Motor neuron (in vitro differentiated cells): ENCODE measurements around the gene GALNT1. TPM values are rescaled to one million over a fixed set of nuclear protein-coding genes. Genes with fewer than 3 reads are reported as not detected.
A peak's percentile ranks its signal among the peaks of the same experiment; 100 is the strongest.

Source experiments
- ATAC-seq, 8 experiments: fragments of 200-7000 bp; cut with Tn5 transposase; replicated peaks in 6 of 8; 2 replicates each; pipeline ENCODE4 v1.8.0; 2021; ENCODE audit warnings: mild to moderate bottlenecking in 8 of 8, moderate library complexity in 8 of 8
- H3K27ac ChIP-seq, 2 donors: fragments of 250-450 bp; sonication (Bioruptor Pico); 2 replicates each; pipeline ENCODE4 v1.9.0; 2021; ENCODE audit warnings: antibody characterized with exemption in 2 of 2, mild to moderate bottlenecking in 2 of 2, moderate library complexity in 1 of 2
- H3K4me1 ChIP-seq, 2 donors: fragments of 250-450 bp; sonication (Bioruptor Pico); replicated peaks in 1 of 2; 2 replicates each; pipeline ENCODE4 v1.6.1; 2021; ENCODE audit warnings: antibody characterized with exemption in 2 of 2, mild to moderate bottlenecking in 2 of 2, moderate library complexity in 1 of 2
- H3K4me3 ChIP-seq, 5 donors: fragments of 250-450 bp; sonication (Bioruptor Pico); 2 replicates each; pipeline ENCODE4 v1.9.0; 2021; ENCODE audit warnings: antibody characterized with exemption in 5 of 5, mild to moderate bottlenecking in 5 of 5, moderate library complexity in 4 of 5
- WGBS, 10 experiments: fragments of 450-650 bp; shearing (Covaris generic); methylation state at CpG; one replicate each; pipeline ENCODE4 v1.0.0; 2022; 5-methylcytosine and 5-hydroxymethylcytosine counted together
- in situ Hi-C, 9 experiments: fragments of 400-800 bp; cut with MboI; loops; one replicate each; pipeline ENCODE4 v1.15.0; 2021; ENCODE audit warnings: low sequenced_read_pairs in 9 of 9, low pct_unique_long_range_greater_than_20kb in 2 of 9; ENCODE audit not compliant: unreplicated experiment in 9 of 9
- total RNA-seq, 8 experiments: library from RNA; unstranded; fragments of 300-600 nt; gene quantifications; 2 replicates each; pipeline versions ENCODE4 v1.2.3 to v1.2.4, GENCODE V29; 2022

The GALNT1 gene
- total RNA-seq, 8 experiments from 2014 or later = 29.8 to 164 (median 44.1) TPM

- no peak overlapping the region for H3K27ac ChIP-seq
- no peak for ATAC-seq
- no peaks in the 10 kb centered on the region for H3K4me1 ChIP-seq
- in situ Hi-C loops = no loop called here
- H3K4me3 ChIP-seq = no peak overlapping the region
- WGBS, 10 experiments = 33 to 71% (median 53%) methylated on average over 1 to 3 of the region's 7 CpGs; no CpG with 5 or more reads in 7 of the 10 experiments
Measured at GRCh38 chr18:35747894-35748472, 166.4 kb downstream of the GALNT1 start.

- Histone ChIP-seq H3K4me3 (no peak overlapping the region), H3K4me1 (no peaks in the 10 kb centered on the region), H3K27ac (no peak overlapping the region)
- in situ Hi-C loops = loop anchor here in 7 of 9 experiments (10.0 to 25.0 kb wide), 3 partner anchors 205 to 538 kb away; partner anchors contain the start of genes RMP24 (in 4 of the 7) and FHOD3 (in 2 of the 7)
- 60 to 100% (median 90%) methylated on average over 1 to 5 of the region's 5 CpGs; no CpG with 5 or more reads in 1 of the 10 experiments for WGBS, 10 experiments
- no peak for ATAC-seq
Measured at GRCh38 chr18:35749701-35750100, 168.2 kb downstream of the GALNT1 start.

GRCh38 chr18:35750929-35751328, 169.4 kb downstream of the GALNT1 start:
- in situ Hi-C loops = loop anchor here in 7 of 9 experiments (10.0 to 25.0 kb wide), 3 partner anchors 204 to 536 kb away; partner anchors contain the start of genes RMP24 (in 4 of the 7) and FHOD3 (in 2 of the 7)
- WGBS, 10 experiments = 0 to 58% (median 24%) methylated on average over 1 to 2 of the region's 2 CpGs; no CpG with 5 or more reads in 4 of the 10 experiments
- H3K4me3 ChIP-seq = no peak overlapping the region

GRCh38 chr18:35753306-35753910, 171.9 kb downstream of the GALNT1 start:
- no peak overlapping the region for H3K4me3 ChIP-seq
- no peak for ATAC-seq
- no peak overlapping the region for H3K27ac ChIP-seq
- no peaks in the 10 kb centered on the region for H3K4me1 ChIP-seq
- in situ Hi-C loops = loop anchor here in 7 of 9 experiments (10.0 to 25.0 kb wide), 3 partner anchors 201 to 534 kb away; partner anchors contain the start of genes RMP24 (in 4 of the 7) and FHOD3 (in 2 of the 7)
- 25 to 100% (median 87%) methylated on average over 1 to 4 of the region's 5 CpGs; no CpG with 5 or more reads in 2 of the 10 experiments for WGBS, 10 experiments

More at GRCh38 chr18:35750929-35751328, 169.4 kb downstream of the GALNT1 start:
- no peaks in the 10 kb centered on the region for H3K4me1 ChIP-seq
- no peak for ATAC-seq
- H3K27ac ChIP-seq = no peak overlapping the region

- H3K4me3 ChIP-seq = no peak overlapping the region
- 17 to 50% (median 40%) methylated on average over 1 of the region's 4 CpGs; no CpG with 5 or more reads in 5 of the 10 experiments for WGBS, 10 experiments
- in situ Hi-C loops = loop anchor here in 7 of 9 experiments (10.0 to 25.0 kb wide), 3 partner anchors 200 to 533 kb away; partner anchors contain the start of genes RMP24 (in 4 of the 7) and FHOD3 (in 2 of the 7)
- no peak for ATAC-seq
- H3K4me1 ChIP-seq = no peaks in the 10 kb centered on the region
- no peak overlapping the region for H3K27ac ChIP-seq
Measured at GRCh38 chr18:35754464-35754863, 172.9 kb downstream of the GALNT1 start.

- Histone ChIP-seq H3K27ac (no peak overlapping the region), H3K4me1 (no peaks in the 10 kb centered on the region), H3K4me3 (no peak overlapping the region)
- in situ Hi-C loops = loop anchor here in 7 of 9 experiments (10.0 to 25.0 kb wide), 3 partner anchors 199 to 532 kb away; partner anchors contain the start of genes RMP24 (in 4 of the 7) and FHOD3 (in 2 of the 7)
- ATAC-seq = no peak
- WGBS, 10 experiments = 27 to 100% (median 88%) methylated on average over 2 to 5 of the region's 7 CpGs; no CpG with 5 or more reads in 4 of the 10 experiments
Measured at GRCh38 chr18:35755369-35755768, 173.8 kb downstream of the GALNT1 start.

- H3K4me1 ChIP-seq = no peaks in the 10 kb centered on the region
- 5 to 100% (median 24%) methylated on average over 1 to 5 of the region's 5 CpGs for WGBS, 10 experiments
- in situ Hi-C loops = loop anchor here in 7 of 9 experiments (10.0 to 25.0 kb wide), 3 partner anchors 198 to 531 kb away; partner anchors contain the start of genes RMP24 (in 4 of the 7) and FHOD3 (in 2 of the 7)
- H3K27ac ChIP-seq = no peak overlapping the region
- no peak overlapping the region for H3K4me3 ChIP-seq
- peak; percentile 74 to 90 (median 83) for ATAC-seq
Measured at GRCh38 chr18:35756506-35757117, 175.1 kb downstream of the GALNT1 start.

Other genes starting within 250 kb of the GALNT1 start
- gene ZNF24, start 237.3 kb upstream of the GALNT1 start, total RNA-seq = 10 to 100 TPM; 27.9 to 56.0 (median 44.5) TPM
- gene ZNF396, start 204.4 kb upstream of the GALNT1 start, total RNA-seq = 1 to 10 TPM; 1.8 to 7.8 (median 3.9) TPM
- 10 to 100 TPM in 7 of 8 experiments, 1 to 10 TPM in 1; 5.8 to 35.9 (median 15.7) TPM for gene INO80C, start 83.8 kb upstream of the GALNT1 start, total RNA-seq